Kidney (tissue), 14 donors: ENCODE measurements around the gene MORN3. TPM values are rescaled to one million over a fixed set of nuclear protein-coding genes. Genes with fewer than 3 reads are reported as not detected.
A peak's percentile ranks its signal among the peaks of the same experiment; 100 is the strongest.
"Not testable (repeated sequence)": the region's sequence is repeated elsewhere in the genome, so short reads cannot be mapped to it uniquely, and the experiment has no call there.

Experiments
- DNase-seq, 5 donors: peaks; one replicate each; pipeline ENCODE4 v3.0.0-alpha.2; 2013 to 2020
- FAIRE-seq: peaks from 2 replicates; lab custom pipeline; 2012; peaks lifted over from hg19 to GRCh38; lab: Jason Lieb, UNC
- H3K27ac ChIP-seq, 2 donors: one replicate each; pipeline ENCODE4 v1.7.0; 2013; ENCODE audit warnings: low read depth in 2 of 2, low read length in 2 of 2, inconsistent platforms in 1 of 2
- H3K27me3 ChIP-seq: one replicate; pipeline ENCODE4 v1.7.1; 2013; ENCODE audit warnings: low read length, inconsistent platforms; ENCODE audit not compliant: control insufficient read depth, insufficient read depth
- H3K36me3 ChIP-seq, 3 donors: one replicate each; pipeline versions ENCODE4 v1.7.0 to v1.7.1; 2013; ENCODE audit warnings: low read length in 3 of 3, control low read depth in 1 of 3, inconsistent platforms in 1 of 3; ENCODE audit not compliant: insufficient read depth in 3 of 3, control insufficient read depth in 2 of 3
- H3K4me1 ChIP-seq, 3 donors: one replicate each; pipeline versions ENCODE4 v1.7.0 to v1.7.1; 2013; ENCODE audit warnings: low read length in 3 of 3, inconsistent platforms in 1 of 3, low read depth in 1 of 3; ENCODE audit not compliant: control insufficient read depth in 2 of 3, insufficient read depth in 2 of 3
- H3K4me3 ChIP-seq, 3 donors: one replicate each; pipeline versions ENCODE4 v1.7.0 to v1.8.1; 2013; ENCODE audit warnings: low read length in 3 of 3, control low read depth in 1 of 3, inconsistent platforms in 1 of 3
- H3K9ac ChIP-seq, 3 donors: one replicate each; pipeline versions ENCODE4 v1.7.0 to v1.7.1; 2013; ENCODE audit warnings: low read length in 3 of 3, control low read depth in 1 of 3, inconsistent platforms in 1 of 3
- H3K9me3 ChIP-seq, 3 donors: one replicate each; pipeline versions ENCODE4 v1.7.0 to v1.7.1; 2013; ENCODE audit warnings: low read length in 3 of 3, control low read depth in 1 of 3, inconsistent platforms in 1 of 3; ENCODE audit not compliant: control insufficient read depth in 2 of 3, insufficient read depth in 1 of 3
- intact Hi-C: fragments of 100-400 bp; cut with DNase I; formaldehyde crosslinking; loops from one replicate; pipeline ENCODE4 v1.11.1; 2022
- polyA plus RNA-seq: library from polyadenylated mRNA; stranded (reverse); fragments of 350-450 nt; fragmentation: Illumina TruSeq; extraction: RNeasy Lipid Tissue Mini Kit (QIAGEN cat#74804); gene quantifications from one replicate; pipeline ENCODE4 v1.2.3, GENCODE V29; 2014; ENCODE audit warnings: low read depth, low replicate concordance; ENCODE audit not compliant: insufficient read depth
- total RNA-seq: library from RNA; stranded (reverse); fragmentation: NEBNext Ultra II Directional; extraction: Animal tissue kit (Norgen Biotek cat#: 25700); gene quantifications from one replicate; pipeline ENCODE4 v1.2.1, GENCODE V29; 2021
- TF ChIP-seq, protein P1 (sequence below): IDR thresholded peaks from 3 replicates; pipeline ENCODE4 v1.5.1; 2012; ENCODE audit warnings: mild to moderate bottlenecking, moderate library complexity, borderline replicate concordance; ENCODE audit not compliant: insufficient read depth; ENCODE audit errors: extremely low read depth
- donor health status: control.
- donor health status: control.
- donor health status: control.
- donor health status: control.
- donor health status: control.
- donor health status: DM: yes; HTN: yes; CAD: no.
- donor health status: Normal renal cell carcinoma (clear cell type).

The MORN3 gene
- total and polyA plus RNA-seq, 2 donors from 2014 or later = 1.5 to 1.9 TPM

DNA sequence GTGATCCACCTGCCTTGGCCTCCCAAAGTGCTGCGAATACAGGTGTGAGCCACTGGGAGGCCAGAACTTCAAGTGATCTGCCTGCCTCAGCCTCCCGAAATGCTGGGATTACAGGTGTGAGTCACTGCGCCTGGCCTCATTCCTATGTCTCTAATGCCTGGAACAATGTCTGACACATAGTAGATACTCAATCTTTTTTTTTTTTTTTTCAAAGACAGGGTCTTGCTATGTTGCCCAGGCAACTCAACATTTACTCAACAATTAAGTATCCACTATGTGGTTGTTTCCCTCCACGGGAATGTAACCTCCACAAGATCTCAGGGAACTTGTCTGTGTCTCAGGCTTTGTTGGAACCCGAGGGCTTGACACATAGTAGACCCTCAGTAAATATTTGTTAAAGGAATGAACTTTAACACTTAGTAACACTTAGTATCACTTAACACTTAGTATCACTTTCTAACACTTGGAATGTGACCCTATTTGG is 40.1 kb upstream of the MORN3 start:
- no peak overlapping the region for H3K27ac ChIP-seq
- no peak overlapping the region for H3K4me3 ChIP-seq
- TF ChIP-seq, protein P1, sequence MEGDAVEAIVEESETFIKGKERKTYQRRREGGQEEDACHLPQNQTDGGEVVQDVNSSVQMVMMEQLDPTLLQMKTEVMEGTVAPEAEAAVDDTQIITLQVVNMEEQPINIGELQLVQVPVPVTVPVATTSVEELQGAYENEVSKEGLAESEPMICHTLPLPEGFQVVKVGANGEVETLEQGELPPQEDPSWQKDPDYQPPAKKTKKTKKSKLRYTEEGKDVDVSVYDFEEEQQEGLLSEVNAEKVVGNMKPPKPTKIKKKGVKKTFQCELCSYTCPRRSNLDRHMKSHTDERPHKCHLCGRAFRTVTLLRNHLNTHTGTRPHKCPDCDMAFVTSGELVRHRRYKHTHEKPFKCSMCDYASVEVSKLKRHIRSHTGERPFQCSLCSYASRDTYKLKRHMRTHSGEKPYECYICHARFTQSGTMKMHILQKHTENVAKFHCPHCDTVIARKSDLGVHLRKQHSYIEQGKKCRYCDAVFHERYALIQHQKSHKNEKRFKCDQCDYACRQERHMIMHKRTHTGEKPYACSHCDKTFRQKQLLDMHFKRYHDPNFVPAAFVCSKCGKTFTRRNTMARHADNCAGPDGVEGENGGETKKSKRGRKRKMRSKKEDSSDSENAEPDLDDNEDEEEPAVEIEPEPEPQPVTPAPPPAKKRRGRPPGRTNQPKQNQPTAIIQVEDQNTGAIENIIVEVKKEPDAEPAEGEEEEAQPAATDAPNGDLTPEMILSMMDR = no peak
- H3K27me3 ChIP-seq = no peaks in the 10 kb centered on the region
- FAIRE-seq = no peak
- H3K36me3 ChIP-seq = no peaks in the 10 kb centered on the region
- H3K9me3 ChIP-seq = no peaks in the 10 kb centered on the region
- no peak overlapping the region for H3K9ac ChIP-seq
- peak in 1 of 5 donors; percentile 20 for DNase-seq
- intact Hi-C loops = loop anchor here (5.0 kb wide), 1 partner anchor 68 kb away; no protein-coding TSS in a partner anchor
- peaks cover 0 to 11% (median 6%) of the 10 kb centered on the region in 3 donors for H3K4me1 ChIP-seq

DNA sequence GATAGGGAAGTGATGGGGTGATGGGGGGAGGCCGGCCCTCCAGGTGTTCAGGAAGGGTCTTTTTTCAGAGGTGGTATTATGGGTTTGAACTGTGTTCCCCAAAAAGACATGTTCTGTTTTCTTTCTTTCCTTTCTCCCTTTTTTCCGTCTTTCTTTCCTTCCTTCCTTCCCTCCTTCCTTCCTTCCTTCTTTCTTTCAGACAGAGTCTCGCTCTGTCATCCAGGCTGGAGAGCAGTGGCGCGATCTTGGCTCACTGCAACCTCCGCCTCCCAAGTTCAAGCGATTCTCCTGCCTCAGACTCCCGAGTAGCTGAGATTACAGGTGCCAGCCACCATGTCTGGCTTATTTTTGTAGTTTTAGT is 39.6 kb upstream of the MORN3 start:
- not testable (repeated sequence) for H3K36me3 ChIP-seq, H3K9ac ChIP-seq, H3K27ac ChIP-seq, H3K9me3 ChIP-seq, FAIRE-seq, DNase-seq, H3K4me3 ChIP-seq, H3K27me3 ChIP-seq
- intact Hi-C loops = loop anchor here (5.0 kb wide), 1 partner anchor 68 kb away; no protein-coding TSS in a partner anchor
- H3K4me1 ChIP-seq = peaks cover 0 to 10% (median 6%) of the 10 kb centered on the region in 3 donors

DNA sequence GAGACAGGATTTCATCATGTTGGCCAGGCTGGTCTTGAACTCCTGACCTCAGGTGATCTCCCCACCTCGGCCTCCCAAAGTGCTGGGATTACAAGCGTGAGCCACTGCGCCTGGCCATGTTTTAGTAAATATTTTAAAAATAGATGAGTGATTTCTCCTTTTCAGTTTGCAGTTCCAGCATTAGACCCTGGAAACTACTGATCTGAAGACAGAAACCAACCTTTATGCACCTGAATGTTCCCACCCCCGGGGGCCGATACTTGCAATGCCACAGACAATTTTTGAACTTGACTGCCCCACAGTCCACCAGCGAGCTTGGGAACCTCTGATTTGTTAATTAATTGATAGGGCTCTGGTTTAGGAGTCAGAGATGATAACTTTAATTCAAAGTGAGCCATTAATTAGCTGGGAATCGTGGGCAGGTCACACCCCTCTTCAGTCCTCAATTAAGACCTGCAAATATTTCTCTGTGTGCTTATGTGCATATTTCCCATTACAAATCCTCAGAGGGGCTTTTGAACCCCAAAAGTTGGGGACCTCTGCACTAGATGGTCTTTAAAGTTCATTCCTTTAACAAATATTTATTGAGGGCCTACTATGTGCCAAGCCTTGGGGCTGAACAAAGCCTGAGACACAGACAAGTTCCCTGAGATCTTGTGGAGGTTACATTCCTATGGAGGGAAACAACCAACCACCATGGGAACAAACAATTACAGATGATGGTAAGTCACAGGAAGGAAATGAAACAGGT is 39.0 kb upstream of the MORN3 start:
- no peak for DNase-seq
- no peaks in the 10 kb centered on the region for H3K9me3 ChIP-seq
- no peaks in the 10 kb centered on the region for H3K36me3 ChIP-seq
- H3K4me1 ChIP-seq = peaks cover 0 to 6% (median 5%) of the 10 kb centered on the region in 3 donors
- intact Hi-C loops = loop anchor here (5.0 kb wide), 1 partner anchor 69 kb away; no protein-coding TSS in a partner anchor
- no peak overlapping the region for H3K4me3 ChIP-seq
- no peak overlapping the region for H3K9ac ChIP-seq
- no peak for FAIRE-seq
- TF ChIP-seq, protein P1 = no peak
- H3K27me3 ChIP-seq = no peaks in the 10 kb centered on the region
- H3K27ac ChIP-seq = no peak overlapping the region

DNA sequence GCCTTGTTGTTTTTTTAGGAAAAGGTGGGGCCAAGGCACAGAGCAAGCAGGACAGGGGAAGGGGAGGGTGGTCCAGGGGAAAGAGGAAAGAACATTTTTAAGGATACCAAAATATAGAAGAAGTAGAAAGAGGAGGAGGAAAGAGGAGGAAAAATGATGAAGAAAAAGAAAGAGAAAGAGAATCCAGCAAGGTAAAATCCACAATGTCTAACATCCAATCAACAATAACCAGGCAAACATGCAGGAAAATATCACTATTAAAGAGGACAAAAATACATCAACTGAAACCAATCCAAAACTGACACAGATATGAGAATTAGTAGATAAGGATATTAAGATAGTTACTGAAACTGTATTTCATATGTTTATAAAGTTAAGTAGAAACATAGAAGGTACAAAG is 36.1 kb upstream of the MORN3 start:
- Histone ChIP-seq H3K4me3 (no peak overlapping the region), H3K9me3 (no peaks in the 10 kb centered on the region), H3K9ac (no peak overlapping the region), H3K36me3 (no peaks in the 10 kb centered on the region), H3K27me3 (no peaks in the 10 kb centered on the region), H3K4me1 (peaks cover 0 to 12% (median 5%) of the 10 kb centered on the region in 3 donors), H3K27ac (no peak overlapping the region)
- TF ChIP-seq, protein P1 = no peak
- intact Hi-C loops = loop anchor here (5.0 kb wide), 1 partner anchor 72 kb away; no protein-coding TSS in a partner anchor
- DNase-seq (no peak), FAIRE-seq (no peak)
